ENCODE results near the gene SHROOM1. TPM values are rescaled to one million over a fixed set of nuclear protein-coding genes. Genes with fewer than 3 reads are reported as not detected.

Gene SHROOM1
- total and polyA plus RNA-seq, 2 of the 8 experiments (the other 6 are each of a cell fraction or from before 2014, with no cell fraction given) = 3.9 to 5.2 TPM

GRCh38 chr5:132774406-132774805 is 56.0 kb downstream of the SHROOM1 start (continued):
- TF ChIP-seq, protein P1, sequence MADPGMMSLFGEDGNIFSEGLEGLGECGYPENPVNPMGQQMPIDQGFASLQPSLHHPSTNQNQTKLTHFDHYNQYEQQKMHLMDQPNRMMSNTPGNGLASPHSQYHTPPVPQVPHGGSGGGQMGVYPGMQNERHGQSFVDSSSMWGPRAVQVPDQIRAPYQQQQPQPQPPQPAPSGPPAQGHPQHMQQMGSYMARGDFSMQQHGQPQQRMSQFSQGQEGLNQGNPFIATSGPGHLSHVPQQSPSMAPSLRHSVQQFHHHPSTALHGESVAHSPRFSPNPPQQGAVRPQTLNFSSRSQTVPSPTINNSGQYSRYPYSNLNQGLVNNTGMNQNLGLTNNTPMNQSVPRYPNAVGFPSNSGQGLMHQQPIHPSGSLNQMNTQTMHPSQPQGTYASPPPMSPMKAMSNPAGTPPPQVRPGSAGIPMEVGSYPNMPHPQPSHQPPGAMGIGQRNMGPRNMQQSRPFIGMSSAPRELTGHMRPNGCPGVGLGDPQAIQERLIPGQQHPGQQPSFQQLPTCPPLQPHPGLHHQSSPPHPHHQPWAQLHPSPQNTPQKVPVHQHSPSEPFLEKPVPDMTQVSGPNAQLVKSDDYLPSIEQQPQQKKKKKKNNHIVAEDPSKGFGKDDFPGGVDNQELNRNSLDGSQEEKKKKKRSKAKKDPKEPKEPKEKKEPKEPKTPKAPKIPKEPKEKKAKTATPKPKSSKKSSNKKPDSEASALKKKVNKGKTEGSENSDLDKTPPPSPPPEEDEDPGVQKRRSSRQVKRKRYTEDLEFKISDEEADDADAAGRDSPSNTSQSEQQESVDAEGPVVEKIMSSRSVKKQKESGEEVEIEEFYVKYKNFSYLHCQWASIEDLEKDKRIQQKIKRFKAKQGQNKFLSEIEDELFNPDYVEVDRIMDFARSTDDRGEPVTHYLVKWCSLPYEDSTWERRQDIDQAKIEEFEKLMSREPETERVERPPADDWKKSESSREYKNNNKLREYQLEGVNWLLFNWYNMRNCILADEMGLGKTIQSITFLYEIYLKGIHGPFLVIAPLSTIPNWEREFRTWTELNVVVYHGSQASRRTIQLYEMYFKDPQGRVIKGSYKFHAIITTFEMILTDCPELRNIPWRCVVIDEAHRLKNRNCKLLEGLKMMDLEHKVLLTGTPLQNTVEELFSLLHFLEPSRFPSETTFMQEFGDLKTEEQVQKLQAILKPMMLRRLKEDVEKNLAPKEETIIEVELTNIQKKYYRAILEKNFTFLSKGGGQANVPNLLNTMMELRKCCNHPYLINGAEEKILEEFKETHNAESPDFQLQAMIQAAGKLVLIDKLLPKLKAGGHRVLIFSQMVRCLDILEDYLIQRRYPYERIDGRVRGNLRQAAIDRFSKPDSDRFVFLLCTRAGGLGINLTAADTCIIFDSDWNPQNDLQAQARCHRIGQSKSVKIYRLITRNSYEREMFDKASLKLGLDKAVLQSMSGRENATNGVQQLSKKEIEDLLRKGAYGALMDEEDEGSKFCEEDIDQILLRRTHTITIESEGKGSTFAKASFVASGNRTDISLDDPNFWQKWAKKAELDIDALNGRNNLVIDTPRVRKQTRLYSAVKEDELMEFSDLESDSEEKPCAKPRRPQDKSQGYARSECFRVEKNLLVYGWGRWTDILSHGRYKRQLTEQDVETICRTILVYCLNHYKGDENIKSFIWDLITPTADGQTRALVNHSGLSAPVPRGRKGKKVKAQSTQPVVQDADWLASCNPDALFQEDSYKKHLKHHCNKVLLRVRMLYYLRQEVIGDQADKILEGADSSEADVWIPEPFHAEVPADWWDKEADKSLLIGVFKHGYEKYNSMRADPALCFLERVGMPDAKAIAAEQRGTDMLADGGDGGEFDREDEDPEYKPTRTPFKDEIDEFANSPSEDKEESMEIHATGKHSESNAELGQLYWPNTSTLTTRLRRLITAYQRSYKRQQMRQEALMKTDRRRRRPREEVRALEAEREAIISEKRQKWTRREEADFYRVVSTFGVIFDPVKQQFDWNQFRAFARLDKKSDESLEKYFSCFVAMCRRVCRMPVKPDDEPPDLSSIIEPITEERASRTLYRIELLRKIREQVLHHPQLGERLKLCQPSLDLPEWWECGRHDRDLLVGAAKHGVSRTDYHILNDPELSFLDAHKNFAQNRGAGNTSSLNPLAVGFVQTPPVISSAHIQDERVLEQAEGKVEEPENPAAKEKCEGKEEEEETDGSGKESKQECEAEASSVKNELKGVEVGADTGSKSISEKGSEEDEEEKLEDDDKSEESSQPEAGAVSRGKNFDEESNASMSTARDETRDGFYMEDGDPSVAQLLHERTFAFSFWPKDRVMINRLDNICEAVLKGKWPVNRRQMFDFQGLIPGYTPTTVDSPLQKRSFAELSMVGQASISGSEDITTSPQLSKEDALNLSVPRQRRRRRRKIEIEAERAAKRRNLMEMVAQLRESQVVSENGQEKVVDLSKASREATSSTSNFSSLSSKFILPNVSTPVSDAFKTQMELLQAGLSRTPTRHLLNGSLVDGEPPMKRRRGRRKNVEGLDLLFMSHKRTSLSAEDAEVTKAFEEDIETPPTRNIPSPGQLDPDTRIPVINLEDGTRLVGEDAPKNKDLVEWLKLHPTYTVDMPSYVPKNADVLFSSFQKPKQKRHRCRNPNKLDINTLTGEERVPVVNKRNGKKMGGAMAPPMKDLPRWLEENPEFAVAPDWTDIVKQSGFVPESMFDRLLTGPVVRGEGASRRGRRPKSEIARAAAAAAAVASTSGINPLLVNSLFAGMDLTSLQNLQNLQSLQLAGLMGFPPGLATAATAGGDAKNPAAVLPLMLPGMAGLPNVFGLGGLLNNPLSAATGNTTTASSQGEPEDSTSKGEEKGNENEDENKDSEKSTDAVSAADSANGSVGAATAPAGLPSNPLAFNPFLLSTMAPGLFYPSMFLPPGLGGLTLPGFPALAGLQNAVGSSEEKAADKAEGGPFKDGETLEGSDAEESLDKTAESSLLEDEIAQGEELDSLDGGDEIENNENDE (IDR thresholded peaks at IDR 0.05; ENCODE audit: insufficient replicate concordance, low read length) = no peak
- TF ChIP-seq EZH2 (IDR thresholded peaks at IDR 0.05; ENCODE audit: low read depth, low read length, severe bottlenecking) (no peak), RXRA (IDR thresholded peaks at IDR 0.05; ENCODE audit: insufficient read depth, low read depth, low read length) (no peak), CHD1 (IDR thresholded peaks at IDR 0.05; ENCODE audit: low read depth, low read length) (no peak), SP1 (IDR thresholded peaks at IDR 0.05; ENCODE audit: low read depth, low read length) (no peak), NRF1 (IDR thresholded peaks at IDR 0.05; ENCODE audit: low read depth, low read length) (no peak), MAFK (IDR thresholded peaks at IDR 0.05; ENCODE audit: low read depth, low read length) (no peak), SRF (IDR thresholded peaks at IDR 0.05; ENCODE audit: low read depth, low read length) (no peak), SP2 (IDR thresholded peaks at IDR 0.05; ENCODE audit: low read length) (no peak), EGR1 (IDR thresholded peaks at IDR 0.05; ENCODE audit: borderline replicate concordance, low read depth, low read length) (no peak), SIN3A (conservative IDR thresholded peaks at IDR 0.05 in 1 of 2, IDR thresholded peaks at IDR 0.05 in 1 of 2; ENCODE audit: low read depth in 1 of 2, low read length in 2 of 2) (no peak), RAD21 (IDR thresholded peaks at IDR 0.05 in 1 of 2, conservative IDR thresholded peaks at IDR 0.05 in 1 of 2; ENCODE audit: low read depth in 2 of 2, low read length in 2 of 2) (no peak), CREB1 (IDR thresholded peaks at IDR 0.05) (no peak)

All from H1 (cell line).